Panc1 (cell line): ENCODE data around the gene TNFRSF14. TPM values are rescaled to one million over a fixed set of nuclear protein-coding genes. Genes with fewer than 3 reads are reported as not detected.

Experiments
- ATAC-seq: fragments of 200-7000 bp; cut with Tn5 transposase; 2 replicates; pipeline ENCODE4 v1.9.1; 2020; ENCODE audit warnings: mild to moderate bottlenecking, moderate library complexity
- BruUV-seq: library from RNA; stranded (reverse); fragments of 400-500 nt; replicated peaks from 2 replicates; lab custom pipeline; 2021; lab: Mats Ljungman, UMichigan
- CTCF ChIA-PET: fragments of 300-600 bp; sonication (Branson Sonifier 250); formaldehyde crosslinking; loops from one replicate; lab custom pipeline; 2022; ENCODE audit warnings: antibody characterized with exemption; lab: Charles Lee
- POLR2A ChIA-PET: fragments of 300-600 bp; sonication (Branson Sonifier 250); formaldehyde crosslinking; loops from one replicate; lab custom pipeline; 2022; ENCODE audit warnings: antibody characterized with exemption; lab: Charles Lee
- DNase-seq: peaks from one replicate; pipeline ENCODE4 v3.0.0-alpha.2; 2010; ENCODE audit warnings: low read depth, low spot score
- H3K27ac ChIP-seq: 2 replicates; pipeline ENCODE4 v1.5.1; 2011; ENCODE audit warnings: mild to moderate bottlenecking, low read length, inconsistent platforms
- H3K27me3 ChIP-seq: fragments of 200-500 bp; sonication (Bioruptor generic); 2 replicates; pipeline ENCODE4 v1.6.0; 2014; ENCODE audit warnings: low read length, inconsistent platforms; ENCODE audit not compliant: control insufficient read depth, insufficient read depth
- H3K36me3 ChIP-seq: fragments of 200-500 bp; sonication (Bioruptor generic); 2 replicates; pipeline ENCODE4 v1.5.1; 2014; ENCODE audit warnings: inconsistent platforms, mild to moderate bottlenecking, low read length, moderate library complexity; ENCODE audit not compliant: control insufficient read depth, insufficient read depth
- H3K4me1 ChIP-seq: 2 replicates; pipeline ENCODE4 v1.5.1; 2011; ENCODE audit warnings: inconsistent platforms, mild to moderate bottlenecking, low read length, moderate library complexity; ENCODE audit not compliant: control insufficient read depth, insufficient read depth
- H3K4me3 ChIP-seq, 2 experiments: 2 replicates each; pipeline ENCODE4 v1.5.1; 2011 to 2012; ENCODE audit warnings: low read depth in 2 of 2, low read length in 2 of 2, mild to moderate bottlenecking in 2 of 2, inconsistent platforms in 1 of 2, moderate library complexity in 1 of 2
- H3K9me3 ChIP-seq: fragments of 200-500 bp; sonication (Bioruptor generic); 2 replicates; pipeline ENCODE4 v1.5.1; 2014; ENCODE audit warnings: low read depth, mild to moderate bottlenecking, inconsistent platforms, low read length, moderate library complexity; ENCODE audit not compliant: control insufficient read depth, insufficient read depth
- POLR2AphosphoS5 ChIP-seq: IDR thresholded peaks from 2 replicates; pipeline ENCODE4 v1.6.1; 2012; ENCODE audit warnings: mild to moderate bottlenecking, low read depth, low read length, moderate library complexity
- SIN3A ChIP-seq: IDR thresholded peaks from 2 replicates; pipeline ENCODE4 v1.6.1; 2012; ENCODE audit warnings: low read depth, mild to moderate bottlenecking, low read length, moderate library complexity, borderline replicate concordance; ENCODE audit not compliant: insufficient read depth
- TCF7L2 ChIP-seq: IDR thresholded peaks from 2 replicates; pipeline ENCODE4 v1.6.1; 2011; ENCODE audit warnings: mild to moderate bottlenecking, low read depth, low read length, inconsistent platforms
- in situ Hi-C: cut with HindIII; loops from 2 replicates; pipeline ENCODE4 v1.10.0; 2016; ENCODE audit warnings: low sequenced_read_pairs, low pct_unique_long_range_greater_than_20kb
- intact Hi-C: fragments of 100-400 bp; cut with micrococcal nuclease; formaldehyde crosslinking; loops from one replicate; pipeline ENCODE4 v1.10.0; 2022; ENCODE audit not compliant: unreplicated experiment
- total RNA-seq: library from RNA; stranded (reverse); gene quantifications from one replicate; pipeline ENCODE4 v1.2.1, GENCODE V29; 2021; ENCODE audit not compliant: unreplicated experiment
- TF ChIP-seq, protein P1 (sequence below), 2 experiments: IDR thresholded peaks; 2 replicates each; pipeline ENCODE4 v1.6.1; 2011 to 2012; ENCODE audit warnings: low read depth in 2 of 2, control low read depth in 1 of 2, low read length in 1 of 2, mild to moderate bottlenecking in 1 of 2, moderate library complexity in 1 of 2; ENCODE audit not compliant: insufficient read depth in 1 of 2
- TF ChIP-seq, protein P2 (sequence below): fragments of 450-650 bp; IDR thresholded peaks from 2 replicates; pipeline ENCODE4 v1.5.1; 2017; ENCODE audit warnings: mild to moderate bottlenecking

TNFRSF14 gene
- total RNA-seq, 1 experiment from 2014 or later: 20.1 TPM

DNA sequence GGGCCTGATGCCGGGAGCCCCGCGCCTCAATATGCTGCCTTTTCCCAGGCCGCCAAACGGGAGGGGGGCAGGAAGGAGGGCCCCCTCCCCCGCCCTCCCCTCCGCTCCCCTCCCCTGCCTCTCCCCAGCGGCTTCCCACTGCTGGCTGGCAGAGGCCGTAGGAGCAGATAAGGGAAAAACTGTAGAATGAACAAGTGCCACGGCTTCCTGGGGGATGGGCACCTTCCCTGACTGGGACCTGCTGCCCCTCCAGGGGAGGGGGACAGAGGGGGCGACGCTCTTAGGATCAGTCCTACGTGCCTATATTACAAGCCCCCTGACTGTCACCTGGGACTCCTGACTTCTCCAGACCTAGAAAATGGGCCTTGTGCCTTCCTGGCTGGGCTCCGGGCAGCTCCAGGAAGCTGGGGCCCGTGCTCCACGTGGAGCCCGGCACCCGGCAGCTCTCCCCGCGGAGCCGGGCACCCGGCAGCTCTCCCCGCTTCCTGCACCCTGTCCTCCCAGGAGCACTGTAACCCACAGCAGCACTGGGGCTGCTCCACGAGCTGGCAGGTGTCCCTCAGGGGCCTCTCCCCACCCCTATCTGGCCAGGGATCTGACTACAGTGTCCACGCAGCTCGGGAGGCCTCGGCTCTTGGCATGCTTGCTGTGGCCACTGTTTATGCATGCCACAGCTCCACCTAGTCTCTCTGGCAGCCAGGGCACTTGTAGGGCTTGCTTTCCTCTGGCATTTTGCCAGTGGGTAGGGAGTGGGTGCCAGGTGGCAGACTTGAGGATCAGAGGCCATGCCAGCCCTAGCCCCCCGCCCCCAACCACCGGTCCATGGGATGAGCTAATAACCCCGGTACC lies 25.4 kb upstream of the TNFRSF14 start:
- CTCF ChIA-PET: no interaction called here
- no peak for DNase-seq
- intact Hi-C loops (no loop called here), in situ Hi-C loops (no loop called here)
- TF ChIP-seq, protein P1, sequence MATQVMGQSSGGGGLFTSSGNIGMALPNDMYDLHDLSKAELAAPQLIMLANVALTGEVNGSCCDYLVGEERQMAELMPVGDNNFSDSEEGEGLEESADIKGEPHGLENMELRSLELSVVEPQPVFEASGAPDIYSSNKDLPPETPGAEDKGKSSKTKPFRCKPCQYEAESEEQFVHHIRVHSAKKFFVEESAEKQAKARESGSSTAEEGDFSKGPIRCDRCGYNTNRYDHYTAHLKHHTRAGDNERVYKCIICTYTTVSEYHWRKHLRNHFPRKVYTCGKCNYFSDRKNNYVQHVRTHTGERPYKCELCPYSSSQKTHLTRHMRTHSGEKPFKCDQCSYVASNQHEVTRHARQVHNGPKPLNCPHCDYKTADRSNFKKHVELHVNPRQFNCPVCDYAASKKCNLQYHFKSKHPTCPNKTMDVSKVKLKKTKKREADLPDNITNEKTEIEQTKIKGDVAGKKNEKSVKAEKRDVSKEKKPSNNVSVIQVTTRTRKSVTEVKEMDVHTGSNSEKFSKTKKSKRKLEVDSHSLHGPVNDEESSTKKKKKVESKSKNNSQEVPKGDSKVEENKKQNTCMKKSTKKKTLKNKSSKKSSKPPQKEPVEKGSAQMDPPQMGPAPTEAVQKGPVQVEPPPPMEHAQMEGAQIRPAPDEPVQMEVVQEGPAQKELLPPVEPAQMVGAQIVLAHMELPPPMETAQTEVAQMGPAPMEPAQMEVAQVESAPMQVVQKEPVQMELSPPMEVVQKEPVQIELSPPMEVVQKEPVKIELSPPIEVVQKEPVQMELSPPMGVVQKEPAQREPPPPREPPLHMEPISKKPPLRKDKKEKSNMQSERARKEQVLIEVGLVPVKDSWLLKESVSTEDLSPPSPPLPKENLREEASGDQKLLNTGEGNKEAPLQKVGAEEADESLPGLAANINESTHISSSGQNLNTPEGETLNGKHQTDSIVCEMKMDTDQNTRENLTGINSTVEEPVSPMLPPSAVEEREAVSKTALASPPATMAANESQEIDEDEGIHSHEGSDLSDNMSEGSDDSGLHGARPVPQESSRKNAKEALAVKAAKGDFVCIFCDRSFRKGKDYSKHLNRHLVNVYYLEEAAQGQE (IDR thresholded peaks at IDR 0.05; ENCODE audit: insufficient read depth in 1 of 2, low read depth in 2 of 2, low read length in 1 of 2): no peak
- TF ChIP-seq POLR2AphosphoS5: no peak
- TF ChIP-seq SIN3A: no peak
- no peak for TF ChIP-seq TCF7L2
- TF ChIP-seq, protein P2, sequence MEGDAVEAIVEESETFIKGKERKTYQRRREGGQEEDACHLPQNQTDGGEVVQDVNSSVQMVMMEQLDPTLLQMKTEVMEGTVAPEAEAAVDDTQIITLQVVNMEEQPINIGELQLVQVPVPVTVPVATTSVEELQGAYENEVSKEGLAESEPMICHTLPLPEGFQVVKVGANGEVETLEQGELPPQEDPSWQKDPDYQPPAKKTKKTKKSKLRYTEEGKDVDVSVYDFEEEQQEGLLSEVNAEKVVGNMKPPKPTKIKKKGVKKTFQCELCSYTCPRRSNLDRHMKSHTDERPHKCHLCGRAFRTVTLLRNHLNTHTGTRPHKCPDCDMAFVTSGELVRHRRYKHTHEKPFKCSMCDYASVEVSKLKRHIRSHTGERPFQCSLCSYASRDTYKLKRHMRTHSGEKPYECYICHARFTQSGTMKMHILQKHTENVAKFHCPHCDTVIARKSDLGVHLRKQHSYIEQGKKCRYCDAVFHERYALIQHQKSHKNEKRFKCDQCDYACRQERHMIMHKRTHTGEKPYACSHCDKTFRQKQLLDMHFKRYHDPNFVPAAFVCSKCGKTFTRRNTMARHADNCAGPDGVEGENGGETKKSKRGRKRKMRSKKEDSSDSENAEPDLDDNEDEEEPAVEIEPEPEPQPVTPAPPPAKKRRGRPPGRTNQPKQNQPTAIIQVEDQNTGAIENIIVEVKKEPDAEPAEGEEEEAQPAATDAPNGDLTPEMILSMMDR: no peak
- no peak overlapping the region for H3K4me3 ChIP-seq
- no peaks in the 10 kb centered on the region for H3K27me3 ChIP-seq
- no peak for ATAC-seq
- no peaks in the 10 kb centered on the region for H3K36me3 ChIP-seq
- BruUV-seq: no TSS peak
- H3K4me1 ChIP-seq: peaks cover 50% of the 10 kb centered on the region
- POLR2A ChIA-PET: interaction anchor here (0.6 to 0.7 kb wide), 2 partner anchors 15 to 338 kb away, joined by 3 to 4 read pairs; no protein-coding TSS in a partner anchor
- H3K27ac ChIP-seq: peak overlapping the region; percentile 59; the same call in 1 of the 2 replicates
- no peaks in the 10 kb centered on the region for H3K9me3 ChIP-seq

DNA sequence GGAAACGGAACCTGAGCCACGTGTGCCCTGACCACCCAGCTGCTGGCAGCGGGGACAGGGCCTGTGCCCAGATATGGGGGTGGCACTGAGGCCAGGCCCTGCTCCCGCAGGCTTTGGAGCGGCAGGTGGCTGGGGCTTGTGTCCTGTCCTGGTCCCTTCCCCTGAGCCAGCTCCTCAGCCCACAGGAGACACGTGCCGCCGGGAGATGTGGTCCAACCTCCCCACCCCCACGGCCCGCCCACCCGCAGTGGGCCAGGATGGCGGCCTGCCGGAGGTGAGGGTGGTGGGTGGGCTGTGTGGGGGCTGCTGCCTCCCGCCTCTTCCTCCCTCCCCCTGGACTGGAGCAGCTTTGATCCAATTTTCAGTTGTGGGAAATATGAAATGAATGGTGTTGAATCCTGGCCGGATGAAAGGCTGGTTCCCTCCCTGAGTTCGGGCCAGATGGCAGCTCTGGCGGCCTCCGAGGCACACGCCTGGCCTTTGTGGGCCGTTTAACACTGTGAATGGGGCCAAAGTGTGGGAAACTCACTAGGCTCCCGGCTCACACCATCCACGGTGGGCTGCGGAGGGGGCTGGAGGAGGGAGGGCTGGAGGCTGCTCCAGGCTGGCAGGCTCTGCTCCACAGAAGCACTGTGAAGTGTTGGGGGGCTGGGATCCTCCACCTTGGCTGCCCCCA lies 23.5 kb upstream of the TNFRSF14 start:
- intact Hi-C loops (no loop called here), in situ Hi-C loops (no loop called here)
- TF ChIP-seq POLR2AphosphoS5: no peak
- TF ChIP-seq, protein P2: no peak
- ChIA-PET POLR2A (no interaction called here), CTCF (interaction anchor here (0.5 kb wide), 1 partner anchor 101 kb away, joined by 3 read pairs; no protein-coding TSS in a partner anchor)
- DNase-seq (no peak), ATAC-seq (no peak)
- Histone ChIP-seq H3K27ac (no peak overlapping the region), H3K4me3 (no peak overlapping the region), H3K27me3 (no peaks in the 10 kb centered on the region), H3K4me1 (peaks cover 52% of the 10 kb centered on the region), H3K9me3 (no peaks in the 10 kb centered on the region), H3K36me3 (no peaks in the 10 kb centered on the region)
- BruUV-seq: no TSS peak
